Neural progenitor cell (in vitro differentiated cells): ENCODE results near the gene TMEM167A. TPM values are rescaled to one million over a fixed set of nuclear protein-coding genes. Genes with fewer than 3 reads are reported as not detected.

Experiments
- DNase-seq: peaks from one replicate; pipeline ENCODE4 v3.0.0-alpha.2; 2016; ENCODE audit warnings: low spot score
- H2AFZ ChIP-seq: fragments of 200-600 bp; sonication (generic); replicated peaks from 2 replicates; pipeline ENCODE4 v1.6.1; 2016; ENCODE audit warnings: antibody characterized with exemption
- H3F3A ChIP-seq: fragments of 200-600 bp; sonication (generic); 2 replicates; pipeline ENCODE4 v1.6.1; 2016; ENCODE audit warnings: antibody characterized with exemption, low read depth
- H3K27ac ChIP-seq: fragments of 200-600 bp; sonication (generic); 2 replicates; pipeline ENCODE4 v1.5.1; 2016; ENCODE audit warnings: mild to moderate bottlenecking
- H3K27me3 ChIP-seq: fragments of 200-600 bp; sonication (generic); 2 replicates; pipeline ENCODE4 v1.6.1; 2016; ENCODE audit warnings: mild to moderate bottlenecking, moderate library complexity
- H3K36me3 ChIP-seq: fragments of 200-600 bp; sonication (generic); 2 replicates; pipeline ENCODE4 v1.5.1; 2016
- H3K4me1 ChIP-seq: fragments of 200-600 bp; sonication (generic); 2 replicates; pipeline ENCODE4 v1.6.1; 2016; ENCODE audit warnings: mixed run types
- H3K4me2 ChIP-seq: fragments of 200-600 bp; sonication (generic); 2 replicates; pipeline ENCODE4 v1.6.1; 2016
- H3K4me3 ChIP-seq: fragments of 200-600 bp; sonication (generic); 2 replicates; pipeline ENCODE4 v1.5.1; 2016
- H3K79me2 ChIP-seq: fragments of 200-600 bp; sonication (generic); 2 replicates; pipeline ENCODE4 v1.6.1; 2016; ENCODE audit warnings: low read depth
- H3K9ac ChIP-seq: fragments of 200-600 bp; sonication (generic); 2 replicates; pipeline ENCODE4 v1.6.1; 2016
- H3K9me3 ChIP-seq: fragments of 200-600 bp; sonication (generic); 2 replicates; pipeline ENCODE4 v1.5.1; 2016; ENCODE audit warnings: low read depth
- H4K20me1 ChIP-seq: fragments of 200-600 bp; sonication (generic); 2 replicates; pipeline ENCODE4 v1.6.1; 2016; ENCODE audit warnings: low read depth
- H3K27ac Mint-ChIP-seq: 3 replicates; pipeline ENCODE4 v1.8.0; 2021; ENCODE audit warnings: mixed read lengths
- H3K27me3 Mint-ChIP-seq: 2 replicates; pipeline ENCODE4 v1.8.0; 2022; ENCODE audit warnings: low read depth, mild to moderate bottlenecking, inconsistent platforms, moderate library complexity, mixed read lengths; ENCODE audit not compliant: insufficient read depth
- H3K36me3 Mint-ChIP-seq: 3 replicates; pipeline ENCODE4 v1.8.0; 2021; ENCODE audit warnings: mixed read lengths
- H3K4me1 Mint-ChIP-seq: 3 replicates; pipeline ENCODE4 v1.8.0; 2021; ENCODE audit warnings: mixed read lengths
- H3K4me3 Mint-ChIP-seq: 3 replicates; pipeline ENCODE4 v1.8.0; 2021; ENCODE audit warnings: mild to moderate bottlenecking, moderate library complexity, mixed read lengths
- H3K9me3 Mint-ChIP-seq: 3 replicates; pipeline ENCODE4 v1.8.0; 2020; ENCODE audit warnings: mixed read lengths
- CTCF ChIP-seq: fragments of 200-600 bp; sonication (generic); IDR thresholded peaks from 2 replicates; pipeline ENCODE4 v1.5.1; 2017; ENCODE audit warnings: antibody characterized with exemption, mild to moderate bottlenecking
- EZH2 ChIP-seq: fragments of 200-600 bp; sonication (generic); IDR thresholded peaks from 2 replicates; pipeline ENCODE4 v1.6.1; 2017; ENCODE audit warnings: antibody characterized with exemption, mild to moderate bottlenecking, moderate library complexity
- EZH2phosphoT487 ChIP-seq: fragments of 200-600 bp; sonication (generic); IDR thresholded peaks from 2 replicates; pipeline ENCODE4 v1.6.1; 2017; ENCODE audit warnings: antibody characterized with exemption
- total RNA-seq: library from RNA; depleted of rRNA; stranded (reverse); fragments of >200 nt; gene quantifications from 2 replicates; pipeline ENCODE4 v1.2.3, GENCODE V29; 2015; ENCODE audit warnings: low replicate concordance

The TMEM167A gene
- total RNA-seq, 1 donor from 2014 or later, result 185 TPM

- H3K9me3 Mint-ChIP-seq, result no peaks in the 10 kb centered on the region
- Histone ChIP-seq H4K20me1 (peaks cover 21% of the 10 kb centered on the region), H3F3A (no peaks in the 10 kb centered on the region), H3K36me3 (peaks cover 8% of the 10 kb centered on the region), H3K9me3 (no peaks in the 10 kb centered on the region), H3K79me2 (peaks cover 100% of the 10 kb centered on the region), H2AFZ (no peak overlapping the region), H3K27me3 (no peaks in the 10 kb centered on the region), H3K9ac (no peak overlapping the region), H3K4me1 (peaks cover 22% of the 10 kb centered on the region), H3K4me3 (no peak overlapping the region), H3K27ac (no peak overlapping the region), H3K4me2 (peak overlapping the region; percentile 57)
- H3K27ac Mint-ChIP-seq, result no peak overlapping the region
- peak; percentile 61 for DNase-seq
- peaks cover 8% of the 10 kb centered on the region for H3K4me1 Mint-ChIP-seq
- H3K36me3 Mint-ChIP-seq, result peaks cover 18% of the 10 kb centered on the region
- no peak overlapping the region for H3K4me3 Mint-ChIP-seq
- no peaks in the 10 kb centered on the region for H3K27me3 Mint-ChIP-seq
- no peak for TF ChIP-seq EZH2phosphoT487
- no peak for TF ChIP-seq CTCF
- TF ChIP-seq EZH2, result no peak
Measured at GRCh38 chr5:83066548-83067110, 10.6 kb downstream of the TMEM167A start.

GRCh38 chr5:83059341-83059740, 17.9 kb downstream of the TMEM167A start:
- Histone ChIP-seq H2AFZ (no peak overlapping the region), H3K79me2 (peaks cover 61% of the 10 kb centered on the region), H3K4me1 (no peaks in the 10 kb centered on the region), H3K9me3 (no peaks in the 10 kb centered on the region), H3K9ac (no peak overlapping the region), H3K4me2 (no peak overlapping the region), H4K20me1 (no peaks in the 10 kb centered on the region), H3F3A (no peaks in the 10 kb centered on the region), H3K27ac (no peak overlapping the region), H3K27me3 (no peaks in the 10 kb centered on the region), H3K4me3 (no peak overlapping the region), H3K36me3 (peaks cover 16% of the 10 kb centered on the region)
- Mint-ChIP-seq H3K4me1 (no peaks in the 10 kb centered on the region), H3K36me3 (peaks cover 33% of the 10 kb centered on the region), H3K27me3 (no peaks in the 10 kb centered on the region), H3K27ac (no peak overlapping the region), H3K4me3 (no peak overlapping the region), H3K9me3 (no peaks in the 10 kb centered on the region)
- no peak for TF ChIP-seq CTCF
- no peak for TF ChIP-seq EZH2phosphoT487
- TF ChIP-seq EZH2, result no peak
- no peak for DNase-seq

- no peak overlapping the region for H3K9ac ChIP-seq
- TF ChIP-seq EZH2, result no peak
- TF ChIP-seq EZH2phosphoT487, result no peak
- TF ChIP-seq CTCF, result no peak
- H3K4me1 ChIP-seq, result no peaks in the 10 kb centered on the region
- H3K9me3 ChIP-seq, result no peaks in the 10 kb centered on the region
- no peak overlapping the region for H3K4me3 ChIP-seq
- no peak for DNase-seq
- no peak overlapping the region for H3K27ac ChIP-seq
- H3K4me2 ChIP-seq, result no peak overlapping the region
- no peaks in the 10 kb centered on the region for H3F3A ChIP-seq
- no peak overlapping the region for H3K27ac Mint-ChIP-seq
- H4K20me1 ChIP-seq, result no peaks in the 10 kb centered on the region
- H3K36me3 Mint-ChIP-seq, result peaks cover 35% of the 10 kb centered on the region
- no peaks in the 10 kb centered on the region for H3K27me3 Mint-ChIP-seq
- no peaks in the 10 kb centered on the region for H3K27me3 ChIP-seq
- peaks cover 12% of the 10 kb centered on the region for H3K36me3 ChIP-seq
- no peaks in the 10 kb centered on the region for H3K9me3 Mint-ChIP-seq
- H2AFZ ChIP-seq, result no peak overlapping the region
- no peak overlapping the region for H3K4me3 Mint-ChIP-seq
- H3K79me2 ChIP-seq, result peaks cover 54% of the 10 kb centered on the region
- H3K4me1 Mint-ChIP-seq, result no peaks in the 10 kb centered on the region
Measured at GRCh38 chr5:83058726-83059125, 18.5 kb downstream of the TMEM167A start.
